Measurements from ENCODE around the gene OXA1L. TPM values are rescaled to one million over a fixed set of nuclear protein-coding genes. Genes with fewer than 3 reads are reported as not detected.
"Not testable (repeated sequence)": the region's sequence is repeated elsewhere in the genome, so short reads cannot be mapped to it uniquely, and the experiment has no call there.

Gene OXA1L
- total RNA-seq, 2 donors from 2014 or later = 93.0 to 96.1 TPM

GRCh38 chr14:22780105-22780679 lies 13.7 kb downstream of the OXA1L start:
- Histone ChIP-seq H3K27me3 (no peaks in the 10 kb centered on the region), H3K4me3 (no peak overlapping the region), H3K36me3 (no peaks in the 10 kb centered on the region), H3K27ac (no peak overlapping the region), H3K4me1 (no peaks in the 10 kb centered on the region), H3K9me3 (no peaks in the 10 kb centered on the region)
- no peak for DNase-seq (ENCODE audit: low spot score)
- no peak for TF ChIP-seq CTCF (IDR thresholded peaks at IDR 0.05)

DNA sequence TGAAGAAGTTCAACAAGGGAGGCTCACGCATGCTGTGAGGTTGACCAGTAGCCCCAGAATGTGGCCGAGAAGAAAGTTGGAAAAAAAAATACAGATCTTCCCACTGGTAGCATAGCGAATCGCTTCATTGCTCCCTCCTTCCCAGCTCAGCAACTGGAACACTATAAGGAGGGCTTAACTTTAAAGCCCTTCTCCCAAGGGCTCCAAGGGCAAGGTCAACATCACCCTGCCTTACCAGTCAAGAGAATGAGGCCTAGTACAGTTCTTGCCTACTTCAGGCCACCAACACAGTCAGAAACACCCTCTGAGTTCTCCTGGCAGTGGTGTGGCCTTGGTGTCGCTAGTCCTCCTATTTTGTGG lies 14.4 kb downstream of the OXA1L start:
- Histone ChIP-seq H3K27ac (no peak overlapping the region), H3K4me1 (no peaks in the 10 kb centered on the region)
- no peak for DNase-seq (ENCODE audit: low spot score)

GRCh38 chr14:22781301-22781991 lies 15.0 kb downstream of the OXA1L start:
- H3K4me3 ChIP-seq = no peak overlapping the region
- no peak for TF ChIP-seq CTCF (IDR thresholded peaks at IDR 0.05)
- no peak for DNase-seq (ENCODE audit: low spot score)
- H3K27me3 ChIP-seq = no peaks in the 10 kb centered on the region
- no peaks in the 10 kb centered on the region for H3K4me1 ChIP-seq
- no peaks in the 10 kb centered on the region for H3K36me3 ChIP-seq
- no peak overlapping the region for H3K27ac ChIP-seq
- no peaks in the 10 kb centered on the region for H3K9me3 ChIP-seq

More for the DNA sequence above, 14.4 kb downstream of the OXA1L start:
- Histone ChIP-seq H3K27me3 (no peaks in the 10 kb centered on the region), H3K36me3 (no peaks in the 10 kb centered on the region), H3K4me3 (no peak overlapping the region), H3K9me3 (no peaks in the 10 kb centered on the region)
- no peak for TF ChIP-seq CTCF (IDR thresholded peaks at IDR 0.05)

GRCh38 chr14:22786685-22787084 lies 20.2 kb downstream of the OXA1L start:
- Histone ChIP-seq H3K27me3 (no peaks in the 10 kb centered on the region), H3K36me3 (no peaks in the 10 kb centered on the region), H3K27ac (no peak overlapping the region), H3K9me3 (no peaks in the 10 kb centered on the region), H3K4me3 (no peak overlapping the region), H3K4me1 (no peaks in the 10 kb centered on the region)
- no peak for TF ChIP-seq CTCF (IDR thresholded peaks at IDR 0.05)
- DNase-seq (ENCODE audit: low spot score) = no peak

DNA sequence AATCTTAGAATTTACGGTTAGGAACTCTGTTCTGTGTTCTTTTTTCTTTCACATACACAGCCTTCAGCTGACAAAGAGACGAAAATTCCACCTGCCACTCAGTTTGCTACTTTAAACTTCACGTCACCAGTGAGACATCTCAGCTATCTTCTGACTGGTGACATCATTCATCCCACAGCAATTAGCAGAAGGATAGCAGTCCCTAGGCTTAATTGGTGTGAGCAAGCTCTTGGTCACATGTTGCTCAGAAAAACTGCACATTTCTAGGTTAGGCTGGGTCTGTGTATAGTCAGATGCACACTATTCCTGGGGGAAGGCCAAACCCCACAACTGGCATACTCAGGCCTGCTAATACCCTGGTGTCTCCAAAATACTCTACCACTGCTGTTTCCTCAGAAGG lies 24.8 kb downstream of the OXA1L start:
- Histone ChIP-seq H3K27me3 (no peaks in the 10 kb centered on the region), H3K27ac (peak overlapping the region in 1 of 2 donors; percentile 54), H3K36me3 (no peaks in the 10 kb centered on the region), H3K4me3 (no peak overlapping the region), H3K9me3 (no peaks in the 10 kb centered on the region), H3K4me1 (no peaks in the 10 kb centered on the region)
- DNase-seq (ENCODE audit: low spot score) = no peak
- TF ChIP-seq CTCF (IDR thresholded peaks at IDR 0.05) = no peak

- TF ChIP-seq CTCF (IDR thresholded peaks at IDR 0.05) = no peak
- no peak for DNase-seq (ENCODE audit: low spot score)
- Histone ChIP-seq H3K27me3 (no peaks in the 10 kb centered on the region), H3K36me3 (no peaks in the 10 kb centered on the region), H3K27ac (no peak overlapping the region), H3K4me1 (no peaks in the 10 kb centered on the region), H3K9me3 (no peaks in the 10 kb centered on the region), H3K4me3 (no peak overlapping the region)
These were observed 25.7 kb downstream of the OXA1L start for GRCh38 chr14:22792158-22792557.

DNA sequence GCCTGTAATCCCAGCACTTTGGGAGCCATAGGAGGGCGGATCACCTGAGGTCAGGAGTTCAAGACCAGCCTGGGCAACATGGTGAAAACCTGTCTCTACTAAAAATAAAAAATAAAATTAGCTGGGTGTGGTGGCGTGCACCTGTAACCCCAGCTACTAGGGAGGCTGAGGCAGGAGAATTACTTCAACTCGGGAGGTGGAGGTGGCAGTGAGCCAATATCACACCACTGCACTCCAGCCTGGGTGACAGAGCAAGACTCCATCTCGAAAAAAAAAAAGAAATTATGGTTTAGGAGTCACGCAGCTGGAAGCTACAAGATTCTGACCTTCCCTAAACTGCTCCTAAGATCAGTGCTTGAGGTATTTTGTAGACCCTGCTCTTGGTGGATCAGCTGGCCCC lies 27.1 kb downstream of the OXA1L start:
- not testable (repeated sequence) for H3K4me3 ChIP-seq; H3K9me3 ChIP-seq; DNase-seq (ENCODE audit: low spot score); H3K4me1 ChIP-seq; H3K36me3 ChIP-seq; H3K27ac ChIP-seq; H3K27me3 ChIP-seq
